HG02623 (cell line): ENCODE measurements around the gene CD74.
"Not testable (repeated sequence)": the region's sequence is repeated elsewhere in the genome, so short reads cannot be mapped to it uniquely, and the experiment has no call there.

Source experiments
- ATAC-seq: cut with Tn5 transposase; IDR thresholded peaks from one replicate; pipeline ENCODE4 v1.9.1; 2021; ENCODE audit warnings: moderate library complexity; ENCODE audit not compliant: unreplicated experiment

CD74 gene

GRCh38 chr5:150412319-150413175, at the start of gene CD74:
CD74 (minus strand) TSS chr5:150412910; CDS start chr5:150412749, 161 bp downstream.
- peak; percentile 68 for ATAC-seq

- peak; percentile 72 for ATAC-seq
Measured at GRCh38 chr5:150461231-150461630, 48.5 kb upstream of the CD74 start.

- ATAC-seq, result no peak
Measured at GRCh38 chr5:150460781-150461180, 48.1 kb upstream of the CD74 start.

GRCh38 chr5:150458802-150459557, 46.3 kb upstream of the CD74 start:
- ATAC-seq, result peak; percentile 66

- ATAC-seq, result no peak
Measured at GRCh38 chr5:150457562-150458240, 45.0 kb upstream of the CD74 start.

- ATAC-seq, result no peak
Measured at GRCh38 chr5:150457121-150457520, 44.4 kb upstream of the CD74 start.

GRCh38 chr5:150454492-150455229, 42.0 kb upstream of the CD74 start:
- no peak for ATAC-seq

GRCh38 chr5:150454027-150454426, 41.3 kb upstream of the CD74 start:
- not testable (repeated sequence) for ATAC-seq

GRCh38 chr5:150452914-150453313, 40.2 kb upstream of the CD74 start:
- ATAC-seq, result no peak

GRCh38 chr5:150451594-150451993, 38.9 kb upstream of the CD74 start:
- no peak for ATAC-seq

GRCh38 chr5:150449517-150450339, 37.0 kb upstream of the CD74 start, which contains the start of gene RPS14:
RPS14 (minus strand) TSS chr5:150449739; CDS start chr5:150447733, 2,006 bp downstream.
- peak; percentile 90 for ATAC-seq

- ATAC-seq, result peak; percentile 31
Measured at GRCh38 chr5:150448952-150449516, 36.3 kb upstream of the CD74 start.

- no peak for ATAC-seq
Measured at GRCh38 chr5:150448334-150448733, 35.6 kb upstream of the CD74 start.

GRCh38 chr5:150447188-150447587, 34.5 kb upstream of the CD74 start:
- ATAC-seq, result no peak

- ATAC-seq, result no peak
Measured at GRCh38 chr5:150446583-150446982, 33.9 kb upstream of the CD74 start.

GRCh38 chr5:150446088-150446487, 33.4 kb upstream of the CD74 start:
- ATAC-seq, result no peak

- ATAC-seq, result no peak
Measured at GRCh38 chr5:150444770-150445169, 32.1 kb upstream of the CD74 start.

- ATAC-seq, result no peak
Measured at GRCh38 chr5:150443242-150444075, 30.7 kb upstream of the CD74 start.

GRCh38 chr5:150442699-150443080, 30.0 kb upstream of the CD74 start:
- no peak for ATAC-seq
